Retinal pigment epithelial cell (primary cell): ENCODE results near the gene WNT3A.

ENCODE experiments used
- DNase-seq: peaks from one replicate; pipeline ENCODE4 v3.0.0-alpha.2; 2010; ENCODE audit warnings: low read depth
- H3K4me3 ChIP-seq: 2 replicates; pipeline ENCODE4 v1.5.1; 2011; ENCODE audit warnings: mild to moderate bottlenecking, low read length, control low read depth, moderate library complexity
- TF ChIP-seq, protein P1 (sequence below): conservative IDR thresholded peaks from 2 replicates; pipeline ENCODE4 v1.5.1; 2011; ENCODE audit warnings: low read depth, low read length, control low read depth, inconsistent platforms

WNT3A gene

DNA sequence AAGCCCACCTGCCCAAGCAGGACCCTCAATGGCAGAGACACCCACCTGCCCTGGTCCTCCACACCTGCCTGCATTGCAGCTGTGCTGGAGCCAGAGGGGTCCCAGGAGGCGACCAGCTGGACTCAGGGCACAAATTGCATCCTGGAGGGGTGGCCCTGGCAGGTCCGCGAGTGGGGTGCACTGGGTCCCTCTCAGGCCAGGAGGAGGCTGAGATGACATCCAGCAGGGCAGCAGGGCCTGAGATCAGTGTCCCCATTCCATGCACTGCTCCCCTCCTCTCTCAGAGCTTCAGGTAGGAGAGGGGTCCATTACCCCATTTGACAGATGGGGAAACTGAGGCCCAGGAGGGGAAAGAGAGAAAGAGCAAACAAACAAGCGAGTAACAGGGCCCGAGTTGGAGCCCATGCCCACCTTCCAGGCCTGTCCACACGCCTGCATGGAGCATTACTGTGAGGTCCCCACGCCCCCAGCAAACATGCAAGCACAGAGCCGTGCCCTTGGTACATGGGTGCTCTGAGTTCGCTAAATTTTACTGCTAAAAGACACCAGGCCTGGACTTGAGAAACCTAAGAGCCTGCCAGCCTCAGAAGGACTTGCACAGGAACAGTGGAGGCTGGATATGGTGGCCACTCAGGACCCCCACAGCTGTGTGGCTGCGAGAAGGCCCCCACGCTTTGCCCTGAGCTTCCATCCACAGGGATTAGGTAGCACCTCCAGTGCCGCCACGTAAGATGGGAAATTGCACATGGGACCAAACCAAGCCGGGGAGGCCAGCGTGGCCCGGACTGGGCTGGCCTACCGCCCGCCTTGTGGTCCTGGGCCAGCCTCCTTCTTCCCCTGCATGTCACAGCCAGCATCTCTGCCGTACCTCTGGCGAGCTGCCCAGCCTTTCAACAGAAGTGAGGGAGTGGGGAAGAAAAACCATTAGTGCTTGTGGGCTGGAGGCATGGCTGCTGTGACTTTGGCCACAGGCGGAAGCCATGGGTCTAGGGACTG, 7.4 kb downstream of the WNT3A start:
- no peak overlapping the region for H3K4me3 ChIP-seq
- TF ChIP-seq, protein P1, sequence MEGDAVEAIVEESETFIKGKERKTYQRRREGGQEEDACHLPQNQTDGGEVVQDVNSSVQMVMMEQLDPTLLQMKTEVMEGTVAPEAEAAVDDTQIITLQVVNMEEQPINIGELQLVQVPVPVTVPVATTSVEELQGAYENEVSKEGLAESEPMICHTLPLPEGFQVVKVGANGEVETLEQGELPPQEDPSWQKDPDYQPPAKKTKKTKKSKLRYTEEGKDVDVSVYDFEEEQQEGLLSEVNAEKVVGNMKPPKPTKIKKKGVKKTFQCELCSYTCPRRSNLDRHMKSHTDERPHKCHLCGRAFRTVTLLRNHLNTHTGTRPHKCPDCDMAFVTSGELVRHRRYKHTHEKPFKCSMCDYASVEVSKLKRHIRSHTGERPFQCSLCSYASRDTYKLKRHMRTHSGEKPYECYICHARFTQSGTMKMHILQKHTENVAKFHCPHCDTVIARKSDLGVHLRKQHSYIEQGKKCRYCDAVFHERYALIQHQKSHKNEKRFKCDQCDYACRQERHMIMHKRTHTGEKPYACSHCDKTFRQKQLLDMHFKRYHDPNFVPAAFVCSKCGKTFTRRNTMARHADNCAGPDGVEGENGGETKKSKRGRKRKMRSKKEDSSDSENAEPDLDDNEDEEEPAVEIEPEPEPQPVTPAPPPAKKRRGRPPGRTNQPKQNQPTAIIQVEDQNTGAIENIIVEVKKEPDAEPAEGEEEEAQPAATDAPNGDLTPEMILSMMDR, result no peak
- DNase-seq, result no peak

GRCh38 chr1:228015276-228016180, 8.7 kb downstream of the WNT3A start:
- TF ChIP-seq, protein P1, result no peak
- H3K4me3 ChIP-seq, result no peak overlapping the region
- no peak for DNase-seq

- no peak for DNase-seq
- no peak overlapping the region for H3K4me3 ChIP-seq
- TF ChIP-seq, protein P1, result no peak
Measured at GRCh38 chr1:228016181-228016510, 9.3 kb downstream of the WNT3A start.

DNA sequence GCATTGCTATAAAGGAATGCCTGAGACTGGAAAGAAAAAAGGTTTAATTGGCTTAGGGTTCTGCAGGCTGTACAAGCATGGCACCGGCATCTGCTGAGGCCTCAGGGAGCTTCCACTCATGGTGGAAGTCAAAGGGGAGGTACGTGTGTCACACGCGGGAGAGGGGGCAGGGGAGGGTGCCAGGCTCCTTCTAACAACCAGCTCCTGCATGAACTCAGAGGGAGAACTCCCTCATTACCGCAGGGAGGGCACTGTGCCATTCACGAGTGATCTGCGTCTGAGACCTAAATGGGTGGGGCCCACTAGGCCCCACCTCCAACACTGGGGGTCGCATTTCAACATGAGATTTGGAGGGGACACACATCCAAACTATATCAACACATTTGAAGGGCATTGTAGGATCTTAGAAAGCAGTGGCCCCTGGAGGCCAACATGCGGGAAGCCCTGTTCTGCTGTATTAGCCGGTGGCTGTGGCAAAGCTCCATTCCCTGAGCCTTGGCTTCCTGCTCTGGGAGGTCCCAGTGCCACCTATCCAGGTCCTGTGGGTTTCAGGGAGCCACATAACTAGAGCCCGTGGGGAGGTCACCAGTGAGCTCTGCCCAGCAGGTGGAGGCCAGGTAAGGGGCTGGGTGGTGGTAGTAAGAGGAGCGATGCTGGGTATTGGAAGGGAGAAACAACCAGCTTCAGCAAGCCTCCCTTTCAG, 10.0 kb downstream of the WNT3A start:
- no peak for DNase-seq
- TF ChIP-seq, protein P1, result no peak
- H3K4me3 ChIP-seq, result no peak overlapping the region

GRCh38 chr1:228017356-228018124, 10.7 kb downstream of the WNT3A start:
- DNase-seq, result no peak
- H3K4me3 ChIP-seq, result no peak overlapping the region
- TF ChIP-seq, protein P1, result no peak

DNA sequence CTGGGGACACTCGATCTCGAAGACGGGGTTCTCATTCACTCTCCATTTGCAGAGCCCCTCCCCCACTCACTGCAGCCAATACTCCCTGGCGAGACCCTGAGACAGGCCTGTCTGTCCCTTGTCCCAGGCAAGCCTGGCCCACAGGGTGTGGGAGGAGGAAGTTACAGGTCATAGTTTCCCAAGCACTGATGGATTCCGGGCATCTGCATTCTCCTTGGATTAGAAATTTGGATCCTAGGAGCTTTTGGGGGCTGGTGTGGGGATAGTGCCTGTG, 11.3 kb downstream of the WNT3A start:
- no peak for DNase-seq
- H3K4me3 ChIP-seq, result no peak overlapping the region
- TF ChIP-seq, protein P1, result no peak
